Loucy (cell line): ENCODE measurements around the gene C11orf52.

Source experiments
- EZH2phosphoT487 ChIP-seq: fragments of 200-600 bp; IDR thresholded peaks from 2 replicates; pipeline ENCODE4 v1.6.1; 2018; ENCODE audit warnings: antibody characterized with exemption, mild to moderate bottlenecking, moderate library complexity, borderline replicate concordance
- TF ChIP-seq, protein P1 (sequence below): fragments of 200-600 bp; sonication (generic); conservative IDR thresholded peaks from 2 replicates; pipeline ENCODE4 v1.5.1; 2014; ENCODE audit warnings: mild to moderate bottlenecking, antibody characterized with exemption, low read length

DNA sequence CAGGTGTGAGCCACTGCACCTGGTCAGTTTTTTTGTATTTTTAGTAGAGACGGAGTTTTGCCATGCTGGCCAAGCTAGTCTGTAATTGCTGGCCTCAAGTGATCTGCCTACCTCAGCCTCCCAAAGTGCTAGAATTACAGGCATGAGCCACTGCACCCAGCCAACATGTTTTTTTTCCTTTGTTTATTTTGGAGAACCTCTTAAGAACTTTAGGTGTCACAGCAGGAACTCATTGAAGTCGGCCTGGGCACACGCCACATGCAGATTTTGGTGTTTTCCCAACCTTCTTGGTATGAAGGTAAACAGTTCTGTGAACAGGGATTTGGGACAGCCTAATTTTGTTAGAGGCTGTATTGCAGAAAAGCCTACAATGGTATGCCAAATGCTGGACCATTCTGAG, 27.8 kb downstream of the C11orf52 start:
- TF ChIP-seq, protein P1, sequence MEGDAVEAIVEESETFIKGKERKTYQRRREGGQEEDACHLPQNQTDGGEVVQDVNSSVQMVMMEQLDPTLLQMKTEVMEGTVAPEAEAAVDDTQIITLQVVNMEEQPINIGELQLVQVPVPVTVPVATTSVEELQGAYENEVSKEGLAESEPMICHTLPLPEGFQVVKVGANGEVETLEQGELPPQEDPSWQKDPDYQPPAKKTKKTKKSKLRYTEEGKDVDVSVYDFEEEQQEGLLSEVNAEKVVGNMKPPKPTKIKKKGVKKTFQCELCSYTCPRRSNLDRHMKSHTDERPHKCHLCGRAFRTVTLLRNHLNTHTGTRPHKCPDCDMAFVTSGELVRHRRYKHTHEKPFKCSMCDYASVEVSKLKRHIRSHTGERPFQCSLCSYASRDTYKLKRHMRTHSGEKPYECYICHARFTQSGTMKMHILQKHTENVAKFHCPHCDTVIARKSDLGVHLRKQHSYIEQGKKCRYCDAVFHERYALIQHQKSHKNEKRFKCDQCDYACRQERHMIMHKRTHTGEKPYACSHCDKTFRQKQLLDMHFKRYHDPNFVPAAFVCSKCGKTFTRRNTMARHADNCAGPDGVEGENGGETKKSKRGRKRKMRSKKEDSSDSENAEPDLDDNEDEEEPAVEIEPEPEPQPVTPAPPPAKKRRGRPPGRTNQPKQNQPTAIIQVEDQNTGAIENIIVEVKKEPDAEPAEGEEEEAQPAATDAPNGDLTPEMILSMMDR: no peak
- no peak for TF ChIP-seq EZH2phosphoT487
